Endometrial microvascular endothelial cells (primary cell): ENCODE results near the gene STAMBPL1. TPM values are rescaled to one million over a fixed set of nuclear protein-coding genes. Genes with fewer than 3 reads are reported as not detected.

Experiments used
- in situ Hi-C: cut with HindIII; loops from 2 replicates; pipeline ENCODE4 v1.10.0; 2017; ENCODE audit warnings: low sequenced_read_pairs, low pct_unique_long_range_greater_than_20kb; ENCODE audit errors: inconsistent ontology term
- total RNA-seq: library from RNA; depleted of rRNA; stranded (reverse); fragments of >200 nt; gene quantifications from one replicate; pipeline ENCODE4 v1.2.3, GENCODE V29; 2015; ENCODE audit errors: inconsistent ontology term

Gene STAMBPL1
- 1.1 TPM for total RNA-seq

GRCh38 chr10:88879534-88880281 is at the start of gene STAMBPL1:
TSS of gene STAMBPL1 (plus strand) at chr10:88880245. CDS start at chr10:88901709, 21,464 bp downstream.
- in situ Hi-C loops, result no loop called here

DNA sequence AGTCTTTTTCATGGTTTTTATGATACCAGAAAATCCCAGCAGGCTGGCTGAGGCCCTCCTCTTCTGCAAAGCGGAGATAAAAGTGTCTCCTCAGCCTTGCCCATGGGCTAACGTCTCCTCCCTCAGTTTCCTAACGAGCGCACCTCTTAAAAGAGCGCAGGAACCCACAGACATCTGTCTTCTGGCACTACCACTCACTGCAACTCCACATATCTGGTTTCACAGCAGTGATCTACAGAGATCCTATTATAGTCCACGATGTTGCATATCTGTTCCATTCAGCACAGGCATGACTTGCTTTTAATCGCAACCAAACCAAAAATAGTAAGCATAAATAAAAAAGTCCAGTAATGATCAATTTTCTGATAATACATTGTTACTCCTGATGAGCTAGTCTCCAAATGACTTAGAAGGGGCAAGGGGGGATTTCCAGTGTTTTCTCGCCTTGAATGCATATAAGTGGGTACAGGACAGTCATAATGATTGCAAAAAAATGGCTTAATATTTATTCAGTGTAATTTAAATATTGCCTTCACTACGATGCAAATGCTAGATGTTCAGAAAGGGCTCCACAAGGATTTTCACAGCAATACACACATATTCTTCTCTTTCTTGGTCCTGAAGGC is 49.3 kb upstream of the STAMBPL1 start:
- in situ Hi-C loops, result loop anchor here (25.0 kb wide), 1 partner anchor 232 kb away; no protein-coding TSS in a partner anchor

GRCh38 chr10:88831709-88832108 is 48.3 kb upstream of the STAMBPL1 start:
- in situ Hi-C loops, result loop anchor here (25.0 kb wide), 1 partner anchor 231 kb away; no protein-coding TSS in a partner anchor

GRCh38 chr10:88832376-88832775 is 47.7 kb upstream of the STAMBPL1 start:
- in situ Hi-C loops, result loop anchor here (25.0 kb wide), 1 partner anchor 230 kb away; no protein-coding TSS in a partner anchor

- in situ Hi-C loops, result loop anchor here (25.0 kb wide), 1 partner anchor 229 kb away; no protein-coding TSS in a partner anchor
These were observed 46.9 kb upstream of the STAMBPL1 start for GRCh38 chr10:88833156-88833555.

DNA sequence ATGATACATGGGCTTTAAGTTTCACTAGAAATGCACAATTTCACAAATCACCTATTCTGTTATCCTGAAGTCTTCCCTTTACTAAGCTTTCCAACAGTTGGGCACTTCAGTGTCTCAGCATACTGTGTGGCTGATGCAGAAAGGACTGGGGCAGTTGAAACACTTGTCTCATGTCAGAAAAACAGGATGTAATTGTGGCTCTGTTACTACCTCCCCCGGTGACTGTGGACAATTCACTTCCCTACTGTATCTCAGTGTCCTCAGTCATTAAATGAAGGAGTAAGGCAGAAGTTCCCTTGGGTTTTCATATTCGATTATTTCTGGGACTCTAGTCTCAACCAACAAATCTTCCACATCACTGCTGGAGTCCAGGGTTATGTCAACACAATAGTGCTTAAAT is 46.3 kb upstream of the STAMBPL1 start:
- in situ Hi-C loops, result loop anchor here (25.0 kb wide), 1 partner anchor 229 kb away; no protein-coding TSS in a partner anchor

DNA sequence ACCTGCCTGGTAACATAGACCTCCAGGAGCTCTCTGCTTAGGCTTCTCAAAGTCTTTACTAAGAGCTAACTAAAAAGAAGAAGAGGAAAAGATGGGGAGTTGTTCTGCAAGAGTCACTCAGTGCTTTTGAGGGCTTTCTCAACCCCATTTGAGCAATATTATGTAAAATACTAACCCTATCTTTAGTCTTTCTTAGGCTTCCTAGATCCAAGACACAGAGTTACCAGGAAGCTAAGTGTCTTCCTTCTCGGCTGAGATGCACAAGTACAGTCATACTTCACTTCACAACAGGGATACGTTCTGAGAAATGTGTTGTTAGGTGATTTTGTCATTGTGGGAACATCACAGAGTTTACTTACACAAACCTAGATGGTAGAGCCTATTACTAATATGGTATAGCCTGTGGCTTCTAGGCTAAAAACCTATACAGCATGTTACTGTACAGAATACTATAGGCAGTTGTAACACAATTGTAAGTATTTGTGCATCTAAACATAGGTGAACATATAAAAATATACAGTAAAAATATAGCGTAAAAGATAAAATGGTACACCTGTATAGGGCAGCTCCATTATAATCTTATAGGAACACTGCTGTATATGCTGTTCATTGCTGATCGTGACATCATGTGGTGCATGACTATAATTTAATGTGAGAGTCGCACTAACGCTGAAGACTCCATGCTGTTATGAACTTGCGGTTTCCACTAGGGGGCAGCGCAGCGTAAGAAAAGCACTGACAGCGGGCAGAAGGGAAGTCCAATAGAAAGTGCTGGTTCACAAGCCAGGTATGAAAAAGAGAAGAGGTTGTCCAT is 44.7 kb upstream of the STAMBPL1 start:
- in situ Hi-C loops, result loop anchor here (25.0 kb wide), 1 partner anchor 227 kb away; no protein-coding TSS in a partner anchor

DNA sequence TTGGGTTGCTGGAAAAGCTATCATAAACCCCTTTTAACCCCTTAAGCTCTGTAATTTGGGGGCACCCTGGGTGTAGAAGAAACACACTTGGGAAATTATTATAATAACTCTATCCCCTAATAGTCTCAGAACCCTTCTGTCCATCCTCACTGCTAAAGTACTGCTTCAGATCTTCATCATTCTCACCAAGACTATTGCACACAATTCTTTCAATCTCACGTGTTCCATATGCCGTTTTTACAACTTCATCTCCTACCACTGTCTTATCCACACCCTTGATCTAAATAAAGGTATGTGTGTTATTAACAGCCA is 44.2 kb upstream of the STAMBPL1 start:
- in situ Hi-C loops, result loop anchor here (25.0 kb wide), 1 partner anchor 226 kb away; no protein-coding TSS in a partner anchor

GRCh38 chr10:88837632-88838031 is 42.4 kb upstream of the STAMBPL1 start:
- in situ Hi-C loops, result loop anchor here (25.0 kb wide), 1 partner anchor 225 kb away; no protein-coding TSS in a partner anchor

DNA sequence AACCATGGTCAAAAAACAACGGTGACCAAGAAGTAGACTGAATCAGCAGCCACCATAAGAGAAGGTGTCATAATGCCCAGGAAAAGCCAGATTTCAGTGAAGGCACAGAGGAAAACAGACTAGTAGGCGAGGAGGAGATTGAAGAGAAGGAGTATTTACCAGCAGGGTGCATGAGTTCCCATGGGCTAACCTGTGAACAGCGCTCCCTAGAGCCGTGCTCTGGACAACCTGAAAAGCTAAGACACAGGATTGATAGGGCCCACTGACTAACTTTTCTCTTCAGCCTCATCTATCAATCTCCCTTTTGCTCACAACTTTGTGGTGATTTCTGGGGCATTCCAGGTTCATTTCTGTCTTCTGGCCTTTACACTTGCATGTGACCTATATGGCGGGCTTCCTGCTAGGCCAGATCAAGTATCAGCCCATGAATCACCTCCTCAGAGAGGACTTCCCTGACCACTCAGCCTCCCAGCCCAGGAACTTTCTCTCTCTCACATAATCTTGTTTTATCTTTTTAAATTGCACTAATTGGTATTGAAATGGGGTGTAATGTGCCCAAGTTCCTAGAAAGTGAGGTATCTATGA is 41.2 kb upstream of the STAMBPL1 start:
- in situ Hi-C loops, result loop anchor here (25.0 kb wide), 1 partner anchor 223 kb away; no protein-coding TSS in a partner anchor

GRCh38 chr10:88840104-88840503 is 39.9 kb upstream of the STAMBPL1 start:
- in situ Hi-C loops, result loop anchor here (25.0 kb wide), 1 partner anchor 222 kb away; no protein-coding TSS in a partner anchor

DNA sequence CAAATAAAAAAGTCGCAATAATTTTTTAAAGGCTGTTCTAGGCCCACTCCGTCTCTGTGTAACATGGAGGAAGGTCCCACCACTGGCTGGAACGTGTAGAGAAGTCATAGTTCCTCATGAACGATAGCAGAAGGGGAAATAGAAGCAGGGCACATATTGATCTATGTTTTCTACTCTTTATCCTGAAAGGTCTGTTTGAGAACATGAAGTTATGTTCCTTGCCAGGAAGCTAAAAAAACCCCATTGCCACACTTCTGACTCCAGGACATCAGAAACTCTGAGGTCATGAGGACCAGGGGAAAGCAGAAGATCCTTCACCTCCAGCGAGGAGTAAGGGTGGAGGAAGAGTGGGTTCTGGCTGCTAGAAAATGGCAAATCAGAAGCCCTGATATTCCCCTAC is 39.2 kb upstream of the STAMBPL1 start:
- in situ Hi-C loops, result loop anchor here (25.0 kb wide), 1 partner anchor 221 kb away; no protein-coding TSS in a partner anchor

- in situ Hi-C loops, result loop anchor here (25.0 kb wide), 1 partner anchor 221 kb away; no protein-coding TSS in a partner anchor
These were observed 38.5 kb upstream of the STAMBPL1 start for GRCh38 chr10:88841316-88842111.

GRCh38 chr10:88843171-88843570 is 36.9 kb upstream of the STAMBPL1 start:
- in situ Hi-C loops, result loop anchor here (25.0 kb wide), 1 partner anchor 219 kb away; no protein-coding TSS in a partner anchor

DNA sequence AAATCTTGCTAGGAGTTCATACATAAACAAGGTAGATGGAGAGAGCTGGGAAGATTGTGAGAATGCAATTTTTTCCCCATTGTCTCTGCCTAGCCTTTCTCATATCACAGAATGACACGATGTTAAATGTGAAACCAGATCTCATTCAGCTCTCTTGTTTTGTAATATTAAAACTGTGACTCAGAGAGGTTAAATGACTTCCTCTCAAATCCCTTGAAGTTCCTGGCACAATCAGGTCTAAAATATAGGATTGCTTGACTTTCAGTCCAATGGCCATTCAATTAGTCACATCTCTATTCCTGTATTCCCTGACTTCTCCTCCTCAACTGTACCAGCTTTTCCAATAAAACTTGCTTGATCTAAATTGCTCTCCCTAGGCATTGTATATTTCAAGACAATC is 31.5 kb upstream of the STAMBPL1 start:
- in situ Hi-C loops, result loop anchor here (25.0 kb wide), 1 partner anchor 214 kb away; no protein-coding TSS in a partner anchor

DNA sequence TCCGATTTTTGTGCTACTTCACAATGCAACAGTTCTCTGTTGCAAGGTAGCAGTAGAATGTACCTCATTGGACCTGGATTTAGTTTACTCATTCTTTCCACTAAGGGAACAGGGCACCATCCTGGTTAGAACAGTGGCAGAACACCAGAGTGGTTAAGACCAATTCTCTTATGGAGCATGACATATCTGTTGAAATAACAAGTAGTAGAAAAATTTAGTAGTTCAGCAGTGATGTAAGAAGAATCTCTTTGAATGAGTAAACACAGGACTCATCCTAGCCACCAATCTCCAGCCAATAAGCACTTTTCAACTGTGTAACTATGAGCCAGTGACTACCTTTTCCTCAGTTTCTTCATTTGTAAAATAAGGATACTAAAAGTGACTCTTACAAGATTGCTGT is 30.8 kb upstream of the STAMBPL1 start:
- in situ Hi-C loops, result loop anchor here (25.0 kb wide), 1 partner anchor 213 kb away; no protein-coding TSS in a partner anchor

- in situ Hi-C loops, result no loop called here
These were observed 29.3 kb upstream of the STAMBPL1 start for GRCh38 chr10:88850712-88851111.

- in situ Hi-C loops, result no loop called here
These were observed 28.3 kb upstream of the STAMBPL1 start, which contains the start of gene ANKRD22 for GRCh38 chr10:88851706-88852105. TSS of gene ANKRD22 (minus strand) at chr10:88851844. CDS start at chr10:88851607, 237 bp downstream.
